Activated T-cell treated with anti-CD3 and anti-CD28 coated beads for 4 hours (primary cell): ENCODE data around the gene WNK2.

Source experiments
- DNase-seq: peaks from one replicate; pipeline ENCODE4 v3.0.0-alpha.2; 2020

WNK2 gene

GRCh38 chr9:93203026-93203717 is 19.2 kb downstream of the WNK2 start:
- DNase-seq: no peak

GRCh38 chr9:93203718-93204469 is 20.0 kb downstream of the WNK2 start:
- DNase-seq: no peak

GRCh38 chr9:93204470-93205043 is 20.6 kb downstream of the WNK2 start:
- no peak for DNase-seq

- no peak for DNase-seq
Observed at GRCh38 chr9:93205045-93205768, 21.3 kb downstream of the WNK2 start.

GRCh38 chr9:93205896-93206575 is 22.1 kb downstream of the WNK2 start:
- no peak for DNase-seq

- no peak for DNase-seq
Observed at GRCh38 chr9:93206576-93207155, 22.7 kb downstream of the WNK2 start.

- no peak for DNase-seq
Observed at GRCh38 chr9:93207326-93207814, 23.4 kb downstream of the WNK2 start.

GRCh38 chr9:93207860-93208734 is 24.2 kb downstream of the WNK2 start:
- no peak for DNase-seq

- DNase-seq: no peak
Observed at GRCh38 chr9:93209097-93209496, 25.2 kb downstream of the WNK2 start.

- DNase-seq: no peak
Observed at GRCh38 chr9:93209576-93210323, 25.8 kb downstream of the WNK2 start.

GRCh38 chr9:93210324-93210973 is 26.5 kb downstream of the WNK2 start:
- no peak for DNase-seq

GRCh38 chr9:93210974-93211653 is 27.2 kb downstream of the WNK2 start:
- no peak for DNase-seq

- DNase-seq: no peak
Observed at GRCh38 chr9:93211654-93212001, 27.7 kb downstream of the WNK2 start.

GRCh38 chr9:93212409-93212808 is 28.5 kb downstream of the WNK2 start:
- DNase-seq: no peak

GRCh38 chr9:93216073-93216365 is 32.1 kb downstream of the WNK2 start:
- DNase-seq: no peak

- no peak for DNase-seq
Observed at GRCh38 chr9:93217706-93218105, 33.8 kb downstream of the WNK2 start.

GRCh38 chr9:93218161-93218560 is 34.2 kb downstream of the WNK2 start:
- DNase-seq: no peak

GRCh38 chr9:93218671-93219420 is 34.9 kb downstream of the WNK2 start:
- no peak for DNase-seq

- no peak for DNase-seq
Observed at GRCh38 chr9:93219692-93220091, 35.8 kb downstream of the WNK2 start.
